Measurements from ENCODE around the gene CENPH.

DNA sequence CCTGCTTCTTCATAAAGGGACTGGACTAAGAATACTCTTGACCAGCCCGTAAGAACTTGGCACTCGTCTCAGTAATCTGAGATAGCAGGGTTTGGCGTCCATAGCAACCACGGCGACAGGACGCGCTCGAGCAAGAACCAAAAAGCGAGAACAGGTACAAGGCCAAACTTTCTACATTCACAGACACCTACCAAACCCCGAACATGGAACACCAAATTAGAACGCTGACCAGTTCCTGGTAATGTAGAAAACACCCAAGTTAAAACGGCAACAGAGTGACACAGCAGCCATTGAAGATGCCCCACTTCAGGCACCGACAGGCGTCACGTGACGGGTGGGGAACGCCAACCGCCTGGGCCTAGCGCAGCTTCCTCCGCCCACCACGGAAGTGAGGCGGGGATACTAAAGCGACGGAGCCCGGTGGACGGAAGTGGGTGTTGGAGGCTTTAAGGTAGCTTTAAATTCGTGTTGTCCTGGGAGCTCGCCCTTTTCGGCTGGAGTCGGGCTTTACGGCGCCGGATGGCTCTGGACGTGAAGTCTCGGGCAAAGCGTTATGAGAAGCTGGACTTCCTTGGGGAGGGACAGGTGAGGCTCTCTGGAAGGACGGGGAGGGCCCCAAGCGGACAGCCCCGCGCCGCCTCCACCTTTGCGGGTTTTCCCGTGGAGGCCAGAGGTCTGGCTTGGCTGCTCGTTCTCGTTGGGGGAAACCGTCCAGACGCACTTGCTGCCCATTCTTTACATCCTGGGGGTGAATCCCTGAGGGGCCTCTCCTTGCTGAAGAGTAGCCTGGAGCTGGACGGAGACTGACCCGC is 45.3 kb downstream of the CENPH start, which contains the start of gene CDK7:
- TF ChIP-seq, protein P1, sequence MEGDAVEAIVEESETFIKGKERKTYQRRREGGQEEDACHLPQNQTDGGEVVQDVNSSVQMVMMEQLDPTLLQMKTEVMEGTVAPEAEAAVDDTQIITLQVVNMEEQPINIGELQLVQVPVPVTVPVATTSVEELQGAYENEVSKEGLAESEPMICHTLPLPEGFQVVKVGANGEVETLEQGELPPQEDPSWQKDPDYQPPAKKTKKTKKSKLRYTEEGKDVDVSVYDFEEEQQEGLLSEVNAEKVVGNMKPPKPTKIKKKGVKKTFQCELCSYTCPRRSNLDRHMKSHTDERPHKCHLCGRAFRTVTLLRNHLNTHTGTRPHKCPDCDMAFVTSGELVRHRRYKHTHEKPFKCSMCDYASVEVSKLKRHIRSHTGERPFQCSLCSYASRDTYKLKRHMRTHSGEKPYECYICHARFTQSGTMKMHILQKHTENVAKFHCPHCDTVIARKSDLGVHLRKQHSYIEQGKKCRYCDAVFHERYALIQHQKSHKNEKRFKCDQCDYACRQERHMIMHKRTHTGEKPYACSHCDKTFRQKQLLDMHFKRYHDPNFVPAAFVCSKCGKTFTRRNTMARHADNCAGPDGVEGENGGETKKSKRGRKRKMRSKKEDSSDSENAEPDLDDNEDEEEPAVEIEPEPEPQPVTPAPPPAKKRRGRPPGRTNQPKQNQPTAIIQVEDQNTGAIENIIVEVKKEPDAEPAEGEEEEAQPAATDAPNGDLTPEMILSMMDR (IDR thresholded peaks at IDR 0.05; ENCODE audit: insufficient read depth, low read length, poor library complexity, severe bottlenecking) = no peak
- TF ChIP-seq EZH2phosphoT487 (conservative IDR thresholded peaks at IDR 0.05; ENCODE audit: low read length) = no peak
